ENCODE results near the gene PDE8B. TPM values are rescaled to one million over a fixed set of nuclear protein-coding genes. Genes with fewer than 3 reads are reported as not detected.

Gene PDE8B
- total and polyA plus RNA-seq, 11 donors, result 1.1 to 9.3 (median 3.4) TPM

DNA sequence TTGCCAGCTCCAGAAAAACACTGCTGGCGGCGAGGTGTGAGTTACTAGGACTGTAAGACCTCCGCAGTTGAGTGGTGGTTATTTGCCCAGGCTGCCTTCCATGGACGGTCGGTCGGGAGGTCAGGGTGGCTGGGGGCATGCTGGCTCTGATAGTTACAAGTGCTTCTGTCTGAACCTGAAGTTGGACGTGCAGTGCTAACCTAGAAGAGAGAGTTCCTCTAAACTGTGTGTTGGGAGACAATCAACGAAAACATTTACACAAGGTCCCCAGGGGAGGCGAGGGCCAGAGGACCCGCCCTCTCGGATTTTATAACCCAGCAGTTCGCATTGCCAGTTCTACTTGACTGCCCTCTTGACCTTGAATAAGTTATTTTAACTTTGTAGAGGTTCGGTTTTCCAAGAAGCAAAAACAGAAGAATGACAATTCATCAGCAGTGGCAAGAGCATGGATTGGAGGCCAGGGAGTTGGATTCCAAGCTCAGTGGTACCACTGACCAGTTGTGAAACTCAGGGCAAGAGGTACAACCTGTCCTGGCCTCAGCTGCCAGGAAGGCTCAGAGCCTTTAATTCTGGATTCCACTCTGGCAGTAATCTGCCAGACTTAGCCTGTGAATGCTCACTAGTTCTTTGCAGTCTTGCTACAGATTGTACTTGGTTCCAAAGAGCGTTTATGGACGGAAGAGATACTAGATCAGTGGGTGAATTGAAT, 28.7 kb upstream of the PDE8B start:
- H3K36me3 ChIP-seq, result no peaks in the 10 kb centered on the region
- ATAC-seq, result peak in 3 of 4 donors; percentile 37 to 73 (median 53)
- peaks cover 0 to 28% (median 13%) of the 10 kb centered on the region in 9 donors for H3K27me3 ChIP-seq
- H3K27ac ChIP-seq, result peak overlapping the region in 1 of 12 donors; percentile 12
- peaks cover 0 to 4% (median 0%) of the 10 kb centered on the region in 12 donors for H3K9me3 ChIP-seq
- DNase-seq, result peak in 1 of 5 donors; percentile 31
- TF ChIP-seq, protein P1, sequence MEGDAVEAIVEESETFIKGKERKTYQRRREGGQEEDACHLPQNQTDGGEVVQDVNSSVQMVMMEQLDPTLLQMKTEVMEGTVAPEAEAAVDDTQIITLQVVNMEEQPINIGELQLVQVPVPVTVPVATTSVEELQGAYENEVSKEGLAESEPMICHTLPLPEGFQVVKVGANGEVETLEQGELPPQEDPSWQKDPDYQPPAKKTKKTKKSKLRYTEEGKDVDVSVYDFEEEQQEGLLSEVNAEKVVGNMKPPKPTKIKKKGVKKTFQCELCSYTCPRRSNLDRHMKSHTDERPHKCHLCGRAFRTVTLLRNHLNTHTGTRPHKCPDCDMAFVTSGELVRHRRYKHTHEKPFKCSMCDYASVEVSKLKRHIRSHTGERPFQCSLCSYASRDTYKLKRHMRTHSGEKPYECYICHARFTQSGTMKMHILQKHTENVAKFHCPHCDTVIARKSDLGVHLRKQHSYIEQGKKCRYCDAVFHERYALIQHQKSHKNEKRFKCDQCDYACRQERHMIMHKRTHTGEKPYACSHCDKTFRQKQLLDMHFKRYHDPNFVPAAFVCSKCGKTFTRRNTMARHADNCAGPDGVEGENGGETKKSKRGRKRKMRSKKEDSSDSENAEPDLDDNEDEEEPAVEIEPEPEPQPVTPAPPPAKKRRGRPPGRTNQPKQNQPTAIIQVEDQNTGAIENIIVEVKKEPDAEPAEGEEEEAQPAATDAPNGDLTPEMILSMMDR (IDR thresholded peaks at IDR 0.05), result no peak
- no peak for TF ChIP-seq POLR2A (IDR thresholded peaks at IDR 0.05)
- H3K4me3 ChIP-seq, result no peak overlapping the region
- H3K4me1 ChIP-seq, result peaks cover 0 to 19% (median 6%) of the 10 kb centered on the region in 12 donors
- 63 to 72% (median 64%) methylated on average over 15 of the region's 15 CpGs for WGBS, 4 donors
- intact Hi-C loops (cut with DNase I), result no loop called here

DNA sequence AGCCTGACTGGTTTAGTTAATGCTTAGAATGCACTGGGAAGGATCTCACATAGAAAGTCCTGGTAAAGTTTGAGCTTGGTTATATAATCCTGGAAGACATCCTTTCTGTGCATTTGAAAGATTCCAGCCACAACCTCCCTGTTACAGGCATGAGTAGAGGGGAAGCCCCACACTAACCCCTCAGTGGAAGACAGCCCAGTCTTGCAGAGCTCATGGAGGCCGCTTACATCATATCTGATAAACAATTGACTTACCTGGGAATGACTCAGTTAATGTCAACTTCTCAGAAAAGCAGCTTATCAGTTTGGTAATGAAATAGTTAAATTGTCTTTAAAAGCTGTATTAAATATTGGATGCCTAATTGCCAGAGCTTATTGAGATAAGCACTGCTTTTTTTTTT, 28.1 kb upstream of the PDE8B start:
- peaks cover 0 to 28% (median 13%) of the 10 kb centered on the region in 9 donors for H3K27me3 ChIP-seq
- peaks cover 0 to 4% (median 0%) of the 10 kb centered on the region in 12 donors for H3K9me3 ChIP-seq
- 90 to 100% (median 96%) methylated on average over 1 of the region's 1 CpG for WGBS, 4 donors
- no peaks in the 10 kb centered on the region for H3K36me3 ChIP-seq
- no peak for DNase-seq
- no peak for ATAC-seq
- peaks cover 0 to 19% (median 6%) of the 10 kb centered on the region in 12 donors for H3K4me1 ChIP-seq
- peak overlapping the region in 1 of 12 donors; percentile 12 for H3K27ac ChIP-seq
- H3K4me3 ChIP-seq, result no peak overlapping the region
- intact Hi-C loops (cut with DNase I), result no loop called here
- no peak for TF ChIP-seq POLR2A (IDR thresholded peaks at IDR 0.05)
- TF ChIP-seq, protein P1 (IDR thresholded peaks at IDR 0.05), result no peak

DNA sequence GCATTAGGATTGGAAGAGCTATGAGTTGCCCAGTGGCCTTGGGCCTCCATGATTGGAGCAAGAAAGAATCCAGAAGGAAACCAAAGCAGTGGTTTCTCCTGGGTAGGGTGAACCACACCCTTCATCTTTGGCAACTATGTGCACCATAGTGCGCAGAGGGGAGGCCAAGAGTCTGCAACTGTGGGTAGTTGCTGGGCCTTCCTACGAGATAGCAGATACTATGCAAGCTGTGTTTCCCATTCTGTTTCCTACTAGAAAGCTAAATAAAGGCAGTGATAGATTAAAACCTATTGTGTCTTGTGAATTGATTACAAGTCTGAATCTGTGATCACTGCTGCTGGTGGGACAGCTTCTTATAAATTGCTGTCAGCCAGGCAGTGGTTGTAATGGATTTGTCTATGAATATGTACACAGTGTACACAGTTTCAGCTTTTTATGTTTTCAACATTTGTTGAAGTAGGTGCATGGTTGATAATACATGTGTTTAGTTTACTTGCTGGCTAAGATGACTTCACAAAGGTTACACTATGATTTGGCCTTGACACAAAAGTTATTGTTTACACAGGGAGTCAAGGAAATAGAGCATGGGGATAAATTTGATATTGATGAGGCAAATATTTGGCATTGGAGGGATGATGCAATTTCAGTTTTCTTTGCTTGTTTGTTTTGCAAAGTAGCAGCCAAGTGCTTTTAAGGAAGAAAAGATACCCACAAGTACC, 23.7 kb upstream of the PDE8B start:
- TF ChIP-seq POLR2A (IDR thresholded peaks at IDR 0.05), result no peak
- TF ChIP-seq, protein P1 (IDR thresholded peaks at IDR 0.05), result no peak
- Histone ChIP-seq H3K27me3 (peaks cover 0 to 2% (median 0%) of the 10 kb centered on the region in 9 donors), H3K4me3 (no peak overlapping the region), H3K4me1 (peaks cover 0 to 3% (median 0%) of the 10 kb centered on the region in 12 donors), H3K27ac (no peak overlapping the region), H3K36me3 (no peaks in the 10 kb centered on the region), H3K9me3 (peaks cover 0 to 4% (median 0%) of the 10 kb centered on the region in 12 donors)
- intact Hi-C loops (cut with DNase I), result no loop called here
- no peak for DNase-seq
- 76 to 93% (median 90%) methylated on average over 2 of the region's 2 CpGs for WGBS, 4 donors
- no peak for ATAC-seq

DNA sequence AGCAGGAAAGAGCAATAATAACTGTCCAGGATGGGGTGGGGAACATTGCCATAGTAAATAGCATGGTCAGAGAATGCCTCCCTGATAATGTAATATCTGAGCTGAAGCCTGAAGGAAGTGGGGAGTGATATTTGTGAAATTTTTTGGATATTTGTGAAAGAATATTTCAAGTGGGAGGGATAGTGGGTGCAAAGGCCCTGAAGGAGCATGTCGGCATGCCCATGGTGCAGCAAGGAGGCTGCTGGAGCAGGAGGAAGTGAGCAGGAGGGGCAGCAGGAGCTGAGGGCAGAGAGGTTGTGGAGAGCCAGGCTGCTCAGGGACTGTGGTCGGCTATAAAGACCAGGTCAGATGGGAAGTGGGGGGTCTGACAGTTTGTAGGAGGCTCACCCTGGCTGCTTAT, 21.1 kb upstream of the PDE8B start:
- intact Hi-C loops (cut with DNase I), result no loop called here

More for the DNA sequence above, 21.1 kb upstream of the PDE8B start:
- Histone ChIP-seq H3K4me1 (no peaks in the 10 kb centered on the region), H3K27me3 (no peaks in the 10 kb centered on the region), H3K36me3 (no peaks in the 10 kb centered on the region), H3K27ac (no peak overlapping the region), H3K9me3 (peaks cover 0 to 4% (median 0%) of the 10 kb centered on the region in 12 donors), H3K4me3 (no peak overlapping the region)
- TF ChIP-seq POLR2A (IDR thresholded peaks at IDR 0.05), result no peak
- TF ChIP-seq, protein P1 (IDR thresholded peaks at IDR 0.05), result no peak
- DNase-seq (no peak), ATAC-seq (no peak)
- WGBS, 4 donors, result 74 to 90% (median 79%) methylated on average over 2 of the region's 2 CpGs
